GM23338 (cell line): ENCODE results near the gene PSD4. TPM values are rescaled to one million over a fixed set of nuclear protein-coding genes. Genes with fewer than 3 reads are reported as not detected.

Experiments
- ATAC-seq: fragments of 200-7000 bp; cut with Tn5 transposase; 3 replicates; pipeline ENCODE4 v1.9.1; 2020
- DNase-seq: peaks from one replicate; pipeline ENCODE4 v3.0.0-alpha.2; 2015; ENCODE audit warnings: low spot score
- H2AFZ ChIP-seq: fragments of 200-600 bp; sonication (generic); 2 replicates; pipeline ENCODE4 v1.8.0; 2016; ENCODE audit warnings: antibody characterized with exemption, mild to moderate bottlenecking, moderate library complexity
- H3F3A ChIP-seq: fragments of 200-600 bp; sonication (generic); replicated peaks from 2 replicates; pipeline ENCODE4 v1.8.0; 2017; ENCODE audit warnings: antibody characterized with exemption, mixed run types, low read depth
- H3K27ac ChIP-seq: fragments of 200-600 bp; sonication (generic); 2 replicates; pipeline ENCODE4 v1.6.1; 2016; ENCODE audit warnings: low read depth
- H3K27me3 ChIP-seq: fragments of 200-600 bp; sonication (generic); 2 replicates; pipeline ENCODE4 v1.8.0; 2016; ENCODE audit warnings: mild to moderate bottlenecking, mixed run types, moderate library complexity; ENCODE audit not compliant: insufficient read depth
- H3K36me3 ChIP-seq: fragments of 200-600 bp; sonication (generic); 2 replicates; pipeline ENCODE4 v1.8.0; 2016; ENCODE audit warnings: mild to moderate bottlenecking; ENCODE audit not compliant: insufficient read depth
- H3K4me1 ChIP-seq: fragments of 200-600 bp; sonication (generic); 2 replicates; pipeline ENCODE4 v1.8.0; 2016; ENCODE audit warnings: mild to moderate bottlenecking, moderate library complexity; ENCODE audit not compliant: insufficient read depth
- H3K4me2 ChIP-seq: fragments of 200-600 bp; sonication (generic); 2 replicates; pipeline ENCODE4 v1.7.1; 2017; ENCODE audit warnings: mixed run types
- H3K4me3 ChIP-seq: fragments of 200-600 bp; sonication (generic); 2 replicates; pipeline ENCODE4 v1.6.1; 2016; ENCODE audit warnings: mixed run types
- H3K79me2 ChIP-seq: fragments of 200-600 bp; sonication (generic); replicated peaks from 2 replicates; pipeline ENCODE4 v1.8.0; 2017; ENCODE audit warnings: mild to moderate bottlenecking; ENCODE audit not compliant: insufficient read depth
- H3K9me2 ChIP-seq: fragments of 200-600 bp; sonication (generic); 2 replicates; pipeline ENCODE4 v1.8.0; 2017; ENCODE audit not compliant: insufficient read depth
- H4K20me1 ChIP-seq: fragments of 200-600 bp; sonication (generic); replicated peaks from 2 replicates; pipeline ENCODE4 v1.8.0; 2017; ENCODE audit warnings: mild to moderate bottlenecking; ENCODE audit not compliant: insufficient read depth
- H3K27ac Mint-ChIP-seq: 2 replicates; pipeline ENCODE4 v1.8.0; 2020; ENCODE audit warnings: inconsistent platforms, mild to moderate bottlenecking, moderate library complexity, mixed read lengths
- H3K27me3 Mint-ChIP-seq: 3 replicates; pipeline ENCODE4 v1.8.0; 2022; ENCODE audit warnings: low read depth, mild to moderate bottlenecking, moderate library complexity, mixed read lengths, inconsistent platforms; ENCODE audit not compliant: insufficient read depth, poor library complexity
- H3K36me3 Mint-ChIP-seq: 3 replicates; pipeline ENCODE4 v1.8.0; 2021; ENCODE audit warnings: low read depth, mild to moderate bottlenecking, inconsistent platforms, moderate library complexity, mixed read lengths
- H3K4me1 Mint-ChIP-seq: 3 replicates; pipeline ENCODE4 v1.8.0; 2020; ENCODE audit warnings: mild to moderate bottlenecking, inconsistent platforms, mixed read lengths
- H3K4me3 Mint-ChIP-seq: 3 replicates; pipeline ENCODE4 v1.8.0; 2021; ENCODE audit warnings: moderate library complexity, mild to moderate bottlenecking, inconsistent platforms, mixed read lengths
- H3K9me3 Mint-ChIP-seq: 3 replicates; pipeline ENCODE4 v1.8.0; 2020; ENCODE audit warnings: moderate library complexity, mild to moderate bottlenecking, inconsistent platforms, mixed read lengths
- CREB1 ChIP-seq: fragments of 250-450 bp; sonication (Bioruptor Pico); IDR thresholded peaks from 2 replicates; pipeline ENCODE4 v1.5.0; 2020; ENCODE audit warnings: low read depth, mild to moderate bottlenecking, moderate library complexity
- EZH2phosphoT487 ChIP-seq: fragments of 200-600 bp; sonication (generic); IDR thresholded peaks from one replicate; pipeline ENCODE4 v1.8.1; 2018; ENCODE audit warnings: antibody characterized with exemption; ENCODE audit not compliant: unreplicated experiment
- NANOG ChIP-seq: IDR thresholded peaks from 2 replicates; pipeline ENCODE4 v1.6.1; 2016; ENCODE audit warnings: antibody characterized with exemption, borderline replicate concordance
- ZNF114 ChIP-seq: fragments of 250-450 bp; sonication (Bioruptor Pico); IDR thresholded peaks from 2 replicates; pipeline ENCODE4 v1.5.0; 2020; ENCODE audit warnings: mild to moderate bottlenecking, moderate library complexity
- ZNF331 ChIP-seq: fragments of 250-450 bp; sonication (Bioruptor Pico); IDR thresholded peaks from 2 replicates; pipeline ENCODE4 v1.5.0; 2020; ENCODE audit warnings: low read depth, mild to moderate bottlenecking, moderate library complexity
- polyA plus RNA-seq: library from polyadenylated mRNA; unstranded; fragments of >200 nt; fragmentation: Nextera tagmentation; extraction: Ambion mirVana; gene quantifications from 2 replicates; pipeline ENCODE4 v1.2.1, GENCODE V29; 2016
- total RNA-seq: library from RNA; depleted of rRNA; stranded (reverse); fragments of >200 nt; shearing (Covaris generic); gene quantifications from 2 replicates; pipeline ENCODE4 v1.2.3, GENCODE V29; 2014
- TF ChIP-seq, protein P1 (sequence below): IDR thresholded peaks from one replicate; pipeline ENCODE4 v1.6.1; 2018; ENCODE audit warnings: antibody characterized with exemption; ENCODE audit not compliant: unreplicated experiment
- TF ChIP-seq, protein P2 (sequence below): IDR thresholded peaks from 2 replicates; pipeline ENCODE4 v1.6.1; 2016; ENCODE audit warnings: antibody characterized with exemption
- TF ChIP-seq, protein P3 (sequence below): fragments of 250-450 bp; sonication (Bioruptor Pico); IDR thresholded peaks from 2 replicates; pipeline ENCODE4 v1.5.0; 2020; ENCODE audit warnings: mild to moderate bottlenecking, moderate library complexity

Gene PSD4
- total and polyA plus RNA-seq, 2 experiments from 2014 or later = 0.06 to 0.66 TPM

DNA sequence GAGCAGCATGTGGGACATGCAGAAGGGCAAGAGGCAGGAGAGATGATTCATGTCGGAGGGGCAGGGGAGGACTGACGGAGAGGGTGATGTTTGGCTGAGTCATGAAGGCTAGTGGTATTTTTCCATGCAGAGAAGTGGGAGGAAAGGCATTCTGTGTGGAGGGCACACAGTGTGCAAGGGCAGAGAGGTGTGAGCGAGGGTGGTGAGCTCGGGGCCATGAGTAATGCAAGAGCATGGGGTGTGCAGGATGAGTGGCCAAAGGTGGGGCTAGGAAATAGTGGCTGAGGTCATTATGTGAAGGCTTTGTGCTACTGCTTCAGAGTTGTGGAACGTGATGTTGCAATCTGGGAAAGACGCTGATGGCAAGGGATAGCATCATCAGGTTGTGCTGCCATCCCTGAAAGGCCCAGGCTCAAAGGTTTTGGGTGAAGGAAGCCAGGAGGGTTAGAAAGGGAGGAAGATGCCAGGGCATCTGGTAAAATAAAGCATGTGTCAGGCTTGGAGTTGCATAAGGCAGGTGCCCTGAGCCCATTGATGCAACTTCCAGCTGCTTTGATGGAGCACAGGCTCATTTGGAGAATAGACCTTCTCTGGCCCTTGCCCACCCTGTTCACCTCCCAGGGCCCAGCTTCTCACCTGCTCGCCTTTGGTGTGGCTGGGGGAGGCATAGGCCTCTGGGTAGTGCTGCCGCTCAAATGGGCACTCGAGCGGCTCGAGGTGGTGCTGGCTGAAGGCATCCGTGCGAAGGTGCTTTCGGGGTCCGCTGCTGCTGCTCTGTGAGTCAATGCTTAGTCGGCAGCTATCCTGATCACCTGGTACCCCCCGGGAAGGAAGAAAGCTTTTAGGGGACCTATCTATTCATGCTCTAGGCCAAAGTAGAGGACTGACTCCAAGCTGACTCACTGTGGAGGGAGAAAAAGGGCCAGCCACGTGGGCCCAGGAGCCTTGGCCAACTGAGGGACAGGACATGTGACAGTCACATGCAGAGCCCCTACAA is 67.4 kb downstream of the PSD4 start (continued):
- TF ChIP-seq, protein P1, sequence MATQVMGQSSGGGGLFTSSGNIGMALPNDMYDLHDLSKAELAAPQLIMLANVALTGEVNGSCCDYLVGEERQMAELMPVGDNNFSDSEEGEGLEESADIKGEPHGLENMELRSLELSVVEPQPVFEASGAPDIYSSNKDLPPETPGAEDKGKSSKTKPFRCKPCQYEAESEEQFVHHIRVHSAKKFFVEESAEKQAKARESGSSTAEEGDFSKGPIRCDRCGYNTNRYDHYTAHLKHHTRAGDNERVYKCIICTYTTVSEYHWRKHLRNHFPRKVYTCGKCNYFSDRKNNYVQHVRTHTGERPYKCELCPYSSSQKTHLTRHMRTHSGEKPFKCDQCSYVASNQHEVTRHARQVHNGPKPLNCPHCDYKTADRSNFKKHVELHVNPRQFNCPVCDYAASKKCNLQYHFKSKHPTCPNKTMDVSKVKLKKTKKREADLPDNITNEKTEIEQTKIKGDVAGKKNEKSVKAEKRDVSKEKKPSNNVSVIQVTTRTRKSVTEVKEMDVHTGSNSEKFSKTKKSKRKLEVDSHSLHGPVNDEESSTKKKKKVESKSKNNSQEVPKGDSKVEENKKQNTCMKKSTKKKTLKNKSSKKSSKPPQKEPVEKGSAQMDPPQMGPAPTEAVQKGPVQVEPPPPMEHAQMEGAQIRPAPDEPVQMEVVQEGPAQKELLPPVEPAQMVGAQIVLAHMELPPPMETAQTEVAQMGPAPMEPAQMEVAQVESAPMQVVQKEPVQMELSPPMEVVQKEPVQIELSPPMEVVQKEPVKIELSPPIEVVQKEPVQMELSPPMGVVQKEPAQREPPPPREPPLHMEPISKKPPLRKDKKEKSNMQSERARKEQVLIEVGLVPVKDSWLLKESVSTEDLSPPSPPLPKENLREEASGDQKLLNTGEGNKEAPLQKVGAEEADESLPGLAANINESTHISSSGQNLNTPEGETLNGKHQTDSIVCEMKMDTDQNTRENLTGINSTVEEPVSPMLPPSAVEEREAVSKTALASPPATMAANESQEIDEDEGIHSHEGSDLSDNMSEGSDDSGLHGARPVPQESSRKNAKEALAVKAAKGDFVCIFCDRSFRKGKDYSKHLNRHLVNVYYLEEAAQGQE = no peak
- no peak for TF ChIP-seq ZNF331 (CRISPR knock-in tag)
- TF ChIP-seq ZNF114 (CRISPR knock-in tag) = no peak
- TF ChIP-seq, protein P2, sequence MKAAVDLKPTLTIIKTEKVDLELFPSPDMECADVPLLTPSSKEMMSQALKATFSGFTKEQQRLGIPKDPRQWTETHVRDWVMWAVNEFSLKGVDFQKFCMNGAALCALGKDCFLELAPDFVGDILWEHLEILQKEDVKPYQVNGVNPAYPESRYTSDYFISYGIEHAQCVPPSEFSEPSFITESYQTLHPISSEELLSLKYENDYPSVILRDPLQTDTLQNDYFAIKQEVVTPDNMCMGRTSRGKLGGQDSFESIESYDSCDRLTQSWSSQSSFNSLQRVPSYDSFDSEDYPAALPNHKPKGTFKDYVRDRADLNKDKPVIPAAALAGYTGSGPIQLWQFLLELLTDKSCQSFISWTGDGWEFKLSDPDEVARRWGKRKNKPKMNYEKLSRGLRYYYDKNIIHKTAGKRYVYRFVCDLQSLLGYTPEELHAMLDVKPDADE = no peak
- no peak for TF ChIP-seq EZH2phosphoT487
- no peak for TF ChIP-seq NANOG

DNA sequence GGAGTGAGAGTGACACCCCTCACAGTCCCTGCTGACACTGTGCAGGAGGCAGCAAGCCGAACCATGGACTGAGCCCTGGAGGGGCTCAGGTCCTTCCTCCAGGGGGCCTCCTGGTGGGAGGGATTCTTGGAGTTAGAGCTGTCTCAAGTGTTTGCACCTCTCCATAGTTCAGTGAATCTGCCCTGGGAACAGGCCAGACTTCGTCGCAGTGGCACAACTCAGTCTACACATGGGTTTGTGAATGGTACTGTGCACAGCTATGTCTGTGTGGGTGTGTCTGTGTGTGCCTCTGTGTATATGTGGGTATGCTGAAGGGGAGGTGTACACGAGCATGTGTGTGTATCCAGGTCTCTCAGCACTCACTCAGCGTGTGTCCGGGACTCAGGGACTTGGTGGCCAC is 68.6 kb downstream of the PSD4 start:
- Mint-ChIP-seq H3K27me3 (peaks cover 4% of the 10 kb centered on the region), H3K4me3 (no peak overlapping the region), H3K4me1 (peaks cover 11% of the 10 kb centered on the region), H3K27ac (no peak overlapping the region), H3K9me3 (no peaks in the 10 kb centered on the region), H3K36me3 (no peaks in the 10 kb centered on the region)
- H3K27ac ChIP-seq = no peak overlapping the region
- no peaks in the 10 kb centered on the region for H3K9me2 ChIP-seq
- no peaks in the 10 kb centered on the region for H3K27me3 ChIP-seq
- no peak overlapping the region for H3K4me3 ChIP-seq
- H3K36me3 ChIP-seq = no peaks in the 10 kb centered on the region
- no peak overlapping the region for H3K4me2 ChIP-seq
- no peak for ATAC-seq
- 0 out of 2 replicates have a peak, but pooled peaks cover 3% of the 10 kb centered on the region for H3K79me2 ChIP-seq
- no peak overlapping the region for H2AFZ ChIP-seq
- H3K4me1 ChIP-seq = no peaks in the 10 kb centered on the region
- H3F3A ChIP-seq = no peaks in the 10 kb centered on the region
- no peaks in the 10 kb centered on the region for H4K20me1 ChIP-seq
- no peak for DNase-seq
- TF ChIP-seq, protein P1 = no peak
- no peak for TF ChIP-seq NANOG
- TF ChIP-seq, protein P3, sequence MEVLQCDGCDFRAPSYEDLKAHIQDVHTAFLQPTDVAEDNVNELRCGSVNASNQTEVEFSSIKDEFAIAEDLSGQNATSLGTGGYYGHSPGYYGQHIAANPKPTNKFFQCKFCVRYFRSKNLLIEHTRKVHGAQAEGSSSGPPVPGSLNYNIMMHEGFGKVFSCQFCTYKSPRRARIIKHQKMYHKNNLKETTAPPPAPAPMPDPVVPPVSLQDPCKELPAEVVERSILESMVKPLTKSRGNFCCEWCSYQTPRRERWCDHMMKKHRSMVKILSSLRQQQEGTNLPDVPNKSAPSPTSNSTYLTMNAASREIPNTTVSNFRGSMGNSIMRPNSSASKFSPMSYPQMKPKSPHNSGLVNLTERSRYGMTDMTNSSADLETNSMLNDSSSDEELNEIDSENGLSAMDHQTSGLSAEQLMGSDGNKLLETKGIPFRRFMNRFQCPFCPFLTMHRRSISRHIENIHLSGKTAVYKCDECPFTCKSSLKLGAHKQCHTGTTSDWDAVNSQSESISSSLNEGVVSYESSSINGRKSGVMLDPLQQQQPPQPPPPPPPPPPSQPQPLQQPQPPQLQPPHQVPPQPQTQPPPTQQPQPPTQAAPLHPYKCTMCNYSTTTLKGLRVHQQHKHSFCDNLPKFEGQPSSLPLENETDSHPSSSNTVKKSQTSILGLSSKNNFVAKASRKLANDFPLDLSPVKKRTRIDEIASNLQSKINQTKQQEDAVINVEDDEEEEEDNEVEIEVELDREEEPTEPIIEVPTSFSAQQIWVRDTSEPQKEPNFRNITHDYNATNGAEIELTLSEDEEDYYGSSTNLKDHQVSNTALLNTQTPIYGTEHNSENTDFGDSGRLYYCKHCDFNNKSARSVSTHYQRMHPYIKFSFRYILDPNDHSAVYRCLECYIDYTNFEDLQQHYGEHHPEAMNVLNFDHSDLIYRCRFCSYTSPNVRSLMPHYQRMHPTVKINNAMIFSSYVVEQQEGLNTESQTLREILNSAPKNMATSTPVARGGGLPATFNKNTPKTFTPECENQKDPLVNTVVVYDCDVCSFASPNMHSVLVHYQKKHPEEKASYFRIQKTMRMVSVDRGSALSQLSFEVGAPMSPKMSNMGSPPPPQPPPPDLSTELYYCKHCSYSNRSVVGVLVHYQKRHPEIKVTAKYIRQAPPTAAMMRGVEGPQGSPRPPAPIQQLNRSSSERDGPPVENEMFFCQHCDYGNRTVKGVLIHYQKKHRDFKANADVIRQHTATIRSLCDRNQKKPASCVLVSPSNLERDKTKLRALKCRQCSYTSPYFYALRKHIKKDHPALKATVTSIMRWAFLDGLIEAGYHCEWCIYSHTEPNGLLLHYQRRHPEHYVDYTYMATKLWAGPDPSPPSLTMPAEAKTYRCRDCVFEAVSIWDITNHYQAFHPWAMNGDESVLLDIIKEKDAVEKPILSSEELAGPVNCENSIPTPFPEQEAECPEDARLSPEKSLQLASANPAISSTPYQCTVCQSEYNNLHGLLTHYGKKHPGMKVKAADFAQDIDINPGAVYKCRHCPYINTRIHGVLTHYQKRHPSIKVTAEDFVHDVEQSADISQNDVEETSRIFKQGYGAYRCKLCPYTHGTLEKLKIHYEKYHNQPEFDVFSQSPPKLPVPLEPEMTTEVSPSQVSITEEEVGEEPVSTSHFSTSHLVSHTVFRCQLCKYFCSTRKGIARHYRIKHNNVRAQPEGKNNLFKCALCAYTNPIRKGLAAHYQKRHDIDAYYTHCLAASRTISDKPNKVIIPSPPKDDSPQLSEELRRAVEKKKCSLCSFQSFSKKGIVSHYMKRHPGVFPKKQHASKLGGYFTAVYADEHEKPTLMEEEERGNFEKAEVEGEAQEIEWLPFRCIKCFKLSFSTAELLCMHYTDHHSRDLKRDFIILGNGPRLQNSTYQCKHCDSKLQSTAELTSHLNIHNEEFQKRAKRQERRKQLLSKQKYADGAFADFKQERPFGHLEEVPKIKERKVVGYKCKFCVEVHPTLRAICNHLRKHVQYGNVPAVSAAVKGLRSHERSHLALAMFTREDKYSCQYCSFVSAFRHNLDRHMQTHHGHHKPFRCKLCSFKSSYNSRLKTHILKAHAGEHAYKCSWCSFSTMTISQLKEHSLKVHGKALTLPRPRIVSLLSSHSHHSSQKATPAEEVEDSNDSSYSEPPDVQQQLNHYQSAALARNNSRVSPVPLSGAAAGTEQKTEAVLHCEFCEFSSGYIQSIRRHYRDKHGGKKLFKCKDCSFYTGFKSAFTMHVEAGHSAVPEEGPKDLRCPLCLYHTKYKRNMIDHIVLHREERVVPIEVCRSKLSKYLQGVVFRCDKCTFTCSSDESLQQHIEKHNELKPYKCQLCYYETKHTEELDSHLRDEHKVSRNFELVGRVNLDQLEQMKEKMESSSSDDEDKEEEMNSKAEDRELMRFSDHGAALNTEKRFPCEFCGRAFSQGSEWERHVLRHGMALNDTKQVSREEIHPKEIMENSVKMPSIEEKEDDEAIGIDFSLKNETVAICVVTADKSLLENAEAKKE = no peak
- TF ChIP-seq CREB1 (CRISPR knock-in tag) = no peak
